Measurements from ENCODE around the gene SARS1.

The SARS1 gene

DNA sequence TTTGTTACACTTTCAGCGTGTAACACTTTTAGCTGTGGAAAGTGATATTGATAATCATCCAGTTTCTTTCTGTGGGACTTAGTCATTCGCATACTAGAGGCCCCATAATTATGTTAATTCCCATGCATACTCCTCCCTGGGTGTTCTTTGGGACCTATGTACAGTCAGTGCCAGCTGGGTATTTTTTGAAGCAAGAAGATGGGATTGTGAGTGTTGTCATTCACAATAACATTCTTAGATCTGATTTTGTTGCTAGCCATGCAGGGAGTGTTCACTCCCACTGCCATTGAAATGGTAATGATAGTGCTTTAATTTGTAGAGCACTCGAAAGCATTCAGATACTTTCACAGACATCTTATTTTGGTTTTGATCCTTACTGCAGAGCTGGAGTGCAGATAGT lies 11.6 kb downstream of the SARS1 start:
- H3K4me3 Mint-ChIP-seq = no peak overlapping the region
- ATAC-seq (replicated peaks) (no peak), DNase-seq (no peak)
- H3K36me3 Mint-ChIP-seq (ENCODE audit: insufficient read depth) = peaks cover 37% of the 10 kb centered on the region
- H3K9me3 Mint-ChIP-seq = no peaks in the 10 kb centered on the region
- H3K4me1 Mint-ChIP-seq (ENCODE audit: low read depth in 2 of 2) = peaks cover 14 to 31% of the 10 kb centered on the region in 2 donors
- H3K27ac Mint-ChIP-seq = peak overlapping the region; percentile 32 to 65
- no peaks in the 10 kb centered on the region for H3K27me3 Mint-ChIP-seq

DNA sequence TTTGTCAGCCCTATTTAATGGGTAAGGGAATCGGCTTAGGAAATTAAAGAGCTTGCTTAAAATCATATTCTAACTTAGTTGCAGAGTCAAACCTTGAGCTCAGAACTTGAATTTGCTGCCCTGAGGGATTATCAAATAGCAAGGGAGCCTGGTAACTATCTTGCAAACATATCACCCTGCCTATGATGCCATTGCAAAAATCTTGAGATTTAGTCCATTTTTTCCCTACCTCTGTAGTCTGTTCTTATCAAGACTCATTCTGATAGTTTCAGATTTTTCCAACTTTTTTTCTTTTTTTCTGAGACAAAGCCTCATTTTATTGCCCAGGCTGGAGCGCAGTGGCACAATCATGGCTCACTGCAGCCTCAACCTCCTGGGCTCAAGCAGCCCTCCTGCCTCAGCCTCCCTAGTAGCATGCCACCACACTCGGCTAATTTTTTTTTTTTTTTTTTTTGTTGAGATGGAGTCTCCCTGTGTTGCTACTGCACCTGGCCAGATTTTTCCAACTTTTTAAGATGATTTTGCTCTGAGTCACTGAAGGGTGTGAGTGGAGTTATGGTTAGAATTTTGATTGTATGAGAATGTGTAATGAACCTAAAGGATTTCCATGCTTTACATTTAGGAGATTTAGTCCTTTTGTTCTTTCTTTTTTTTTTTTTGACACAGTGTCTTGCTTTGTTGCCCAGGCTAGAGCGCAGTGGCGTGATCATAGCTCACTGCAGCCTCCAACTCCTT lies 12.2 kb downstream of the SARS1 start:
- Mint-ChIP-seq H3K4me1 (ENCODE audit: low read depth in 2 of 2) (peaks cover 14 to 28% of the 10 kb centered on the region in 2 donors), H3K9me3 (no peaks in the 10 kb centered on the region), H3K4me3 (no peak overlapping the region), H3K27ac (peak overlapping the region; percentile 32 to 65), H3K36me3 (ENCODE audit: insufficient read depth) (peaks cover 41% of the 10 kb centered on the region), H3K27me3 (no peaks in the 10 kb centered on the region)
- no peak for DNase-seq
- ATAC-seq (replicated peaks) = no peak

DNA sequence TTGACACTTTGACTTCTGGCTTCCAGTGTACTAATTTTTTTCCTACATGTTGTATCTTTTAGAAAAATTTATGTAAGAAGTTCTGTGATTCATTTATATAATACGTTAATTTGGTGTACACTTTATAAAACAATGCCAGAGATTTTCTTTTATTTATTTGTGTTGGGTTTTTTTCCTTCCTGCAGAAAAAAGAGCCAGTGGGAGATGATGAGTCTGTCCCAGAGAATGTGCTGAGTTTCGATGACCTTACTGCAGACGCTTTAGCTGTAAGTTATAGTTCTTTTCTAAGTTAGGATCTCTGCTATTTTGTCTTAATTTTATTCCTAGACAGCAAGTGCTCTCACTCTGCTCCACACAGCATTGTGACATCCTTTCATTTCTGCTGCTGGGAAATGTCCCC lies 14.4 kb downstream of the SARS1 start:
- Mint-ChIP-seq H3K4me3 (no peak overlapping the region), H3K27ac (peak overlapping the region in 1 of 2 donors; percentile 17), H3K9me3 (no peaks in the 10 kb centered on the region), H3K36me3 (ENCODE audit: insufficient read depth) (peaks cover 52% of the 10 kb centered on the region), H3K4me1 (ENCODE audit: low read depth in 2 of 2) (peaks cover 11 to 14% of the 10 kb centered on the region in 2 donors), H3K27me3 (no peaks in the 10 kb centered on the region)
- DNase-seq (no peak), ATAC-seq (replicated peaks) (no peak)

DNA sequence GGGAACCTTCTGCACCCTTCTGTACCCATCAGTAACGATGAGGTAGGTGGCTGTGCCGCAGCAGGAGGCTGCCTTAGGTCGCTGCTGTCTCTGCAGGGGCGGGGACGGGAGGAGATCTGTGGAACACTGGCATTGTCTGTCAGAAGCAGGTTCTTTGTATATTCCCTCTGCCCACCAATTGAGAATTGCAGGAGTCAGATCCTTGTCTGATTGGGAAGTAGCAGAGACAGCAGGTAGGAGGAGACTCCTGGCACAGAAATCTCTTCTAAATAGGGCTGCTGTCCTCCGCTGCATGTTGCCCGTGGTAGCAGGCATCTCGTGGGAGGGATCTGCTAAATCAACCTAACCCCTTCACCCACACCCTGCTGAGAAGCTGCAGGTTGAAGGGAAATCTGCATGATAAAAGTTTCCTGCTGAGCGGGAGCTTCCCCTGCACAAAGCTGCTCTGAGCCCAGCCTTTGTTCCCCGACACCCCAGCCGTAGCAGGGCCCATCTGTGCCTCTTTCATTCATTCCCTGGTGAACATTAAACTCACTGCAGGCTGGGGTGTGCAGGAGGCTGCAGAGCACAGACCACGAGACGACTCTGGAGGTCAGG lies 15.9 kb downstream of the SARS1 start:
- no peaks in the 10 kb centered on the region for H3K9me3 Mint-ChIP-seq
- DNase-seq (no peak), ATAC-seq (replicated peaks) (no peak)
- peaks cover 67% of the 10 kb centered on the region for H3K36me3 Mint-ChIP-seq (ENCODE audit: insufficient read depth)
- H3K4me3 Mint-ChIP-seq = no peak overlapping the region
- H3K27me3 Mint-ChIP-seq = no peaks in the 10 kb centered on the region
- no peak overlapping the region for H3K27ac Mint-ChIP-seq
- H3K4me1 Mint-ChIP-seq (ENCODE audit: low read depth in 2 of 2) = peaks cover 6 to 8% of the 10 kb centered on the region in 2 donors

DNA sequence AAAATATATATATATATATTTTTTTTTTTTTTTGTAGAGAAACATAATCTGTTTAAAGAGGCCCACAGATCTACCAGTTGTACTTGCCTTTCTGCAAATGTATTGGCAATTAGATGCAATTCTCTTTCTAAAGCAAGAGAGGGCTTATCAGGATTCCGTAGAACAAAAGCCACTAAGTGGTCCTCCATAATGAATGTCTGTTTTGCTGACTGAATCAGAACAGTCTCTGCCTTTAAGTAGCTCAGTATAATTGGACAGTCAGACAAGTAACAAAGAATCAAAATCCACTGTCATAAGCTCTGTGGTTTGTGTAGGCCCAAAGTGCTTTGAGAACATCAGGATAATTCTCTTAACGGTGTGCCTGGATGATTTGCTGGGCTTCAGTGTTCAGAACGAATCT lies 17.3 kb downstream of the SARS1 start:
- Mint-ChIP-seq H3K4me3 (no peak overlapping the region), H3K9me3 (no peaks in the 10 kb centered on the region), H3K27ac (peak overlapping the region in 1 of 2 donors; percentile 3), H3K36me3 (ENCODE audit: insufficient read depth) (peaks cover 73% of the 10 kb centered on the region), H3K27me3 (no peaks in the 10 kb centered on the region), H3K4me1 (ENCODE audit: low read depth in 2 of 2) (no peaks in the 10 kb centered on the region)
- ATAC-seq (replicated peaks) = no peak
- DNase-seq = no peak

DNA sequence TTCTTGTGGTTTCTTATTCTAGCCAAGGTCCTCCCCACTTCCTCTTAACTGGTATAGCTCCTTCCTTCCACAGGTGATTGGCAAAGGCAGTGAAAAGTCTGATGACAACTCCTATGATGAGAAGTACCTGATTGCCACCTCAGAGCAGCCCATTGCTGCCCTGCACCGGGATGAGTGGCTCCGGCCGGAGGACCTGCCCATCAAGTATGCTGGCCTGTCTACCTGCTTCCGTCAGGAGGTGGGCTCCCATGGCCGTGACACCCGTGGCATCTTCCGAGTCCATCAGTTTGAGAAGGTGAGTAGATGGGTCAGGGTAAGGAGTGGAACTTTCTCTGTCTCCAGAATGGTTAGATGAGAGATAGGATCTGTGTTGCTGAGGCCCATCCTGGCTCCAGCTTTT lies 21.4 kb downstream of the SARS1 start:
- H3K4me3 Mint-ChIP-seq = no peak overlapping the region
- no peaks in the 10 kb centered on the region for H3K9me3 Mint-ChIP-seq
- ATAC-seq (replicated peaks) (no peak), DNase-seq (no peak)
- H3K27me3 Mint-ChIP-seq = no peaks in the 10 kb centered on the region
- H3K36me3 Mint-ChIP-seq (ENCODE audit: insufficient read depth) = peaks cover 74% of the 10 kb centered on the region
- peak overlapping the region; percentile 16 to 60 for H3K27ac Mint-ChIP-seq
- no peaks in the 10 kb centered on the region for H3K4me1 Mint-ChIP-seq (ENCODE audit: low read depth in 2 of 2)

DNA sequence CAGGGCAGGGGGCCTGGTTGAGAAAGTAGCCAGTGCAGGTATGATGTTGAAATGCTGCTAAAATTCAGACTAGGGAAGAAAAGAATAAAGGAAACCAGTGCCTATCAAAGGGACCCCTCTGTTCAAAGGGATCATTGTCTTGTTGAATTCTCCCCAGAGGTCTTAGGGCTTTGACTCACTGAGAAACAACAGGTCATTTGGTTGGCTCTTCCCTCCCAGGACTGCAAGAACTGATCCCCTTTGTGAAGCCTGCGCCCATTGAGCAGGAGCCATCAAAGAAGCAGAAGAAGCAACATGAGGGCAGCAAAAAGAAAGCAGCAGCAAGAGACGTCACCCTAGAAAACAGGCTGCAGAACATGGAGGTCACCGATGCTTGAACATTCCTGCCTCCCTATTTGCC lies 23.8 kb downstream of the SARS1 start:
- Mint-ChIP-seq H3K9me3 (no peaks in the 10 kb centered on the region), H3K4me1 (ENCODE audit: low read depth in 2 of 2) (peaks cover 13 to 16% of the 10 kb centered on the region in 2 donors), H3K4me3 (no peak overlapping the region), H3K27ac (peak overlapping the region in 1 of 2 donors; percentile 38), H3K36me3 (ENCODE audit: insufficient read depth) (peaks cover 54% of the 10 kb centered on the region), H3K27me3 (peaks cover 0 to 5% of the 10 kb centered on the region in 2 donors)
- DNase-seq (no peak), ATAC-seq (replicated peaks) (no peak)

DNA sequence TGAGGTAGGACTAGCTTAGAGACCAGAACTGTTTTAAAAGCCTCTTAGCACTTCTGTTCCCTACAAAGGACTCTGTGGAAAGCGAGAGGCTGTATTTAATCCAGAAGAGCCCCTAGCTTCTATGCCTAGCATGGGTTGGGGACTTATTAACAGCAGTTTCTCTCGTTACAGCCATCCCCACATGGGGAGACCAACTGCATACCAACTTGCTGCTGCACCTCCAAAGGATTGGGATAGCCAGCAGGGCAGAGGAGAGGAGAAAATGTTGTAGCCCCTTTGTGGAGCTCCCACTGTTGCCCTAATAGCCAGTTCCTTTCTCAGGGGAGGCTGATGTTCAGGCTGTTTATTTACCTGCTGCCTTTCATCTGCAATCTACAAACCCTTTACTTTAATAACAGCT lies 24.7 kb downstream of the SARS1 start:
- H3K4me1 Mint-ChIP-seq (ENCODE audit: low read depth in 2 of 2) = peaks cover 16 to 21% of the 10 kb centered on the region in 2 donors
- no peak overlapping the region for H3K4me3 Mint-ChIP-seq
- H3K27ac Mint-ChIP-seq = peak overlapping the region; percentile 22 to 39
- no peaks in the 10 kb centered on the region for H3K9me3 Mint-ChIP-seq
- H3K36me3 Mint-ChIP-seq (ENCODE audit: insufficient read depth) = peaks cover 50% of the 10 kb centered on the region
- peaks cover 0 to 8% of the 10 kb centered on the region in 2 donors for H3K27me3 Mint-ChIP-seq
- DNase-seq (no peak), ATAC-seq (replicated peaks) (no peak)

DNA sequence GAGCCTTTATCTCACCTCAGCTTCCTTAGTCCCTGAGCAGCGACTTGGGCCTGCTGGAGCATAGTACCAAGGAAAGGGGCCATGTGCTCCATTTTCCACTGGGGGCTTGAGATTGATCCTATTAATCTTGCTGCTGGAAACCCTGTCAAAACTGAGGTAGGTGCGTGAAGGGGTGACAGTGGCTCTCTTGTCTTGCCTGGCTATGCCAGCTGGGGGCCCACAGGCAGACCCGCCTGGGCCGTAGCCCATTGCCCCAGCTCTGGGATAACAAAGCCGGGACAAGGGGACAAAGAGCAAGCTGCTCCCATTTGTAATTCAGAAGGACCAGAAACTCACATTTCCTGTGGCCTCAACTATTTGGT lies 25.3 kb downstream of the SARS1 start:
- no peak for ATAC-seq (replicated peaks)
- Mint-ChIP-seq H3K27ac (no peak overlapping the region), H3K4me3 (no peak overlapping the region), H3K36me3 (ENCODE audit: insufficient read depth) (peaks cover 44% of the 10 kb centered on the region), H3K4me1 (ENCODE audit: low read depth in 2 of 2) (peaks cover 16 to 21% of the 10 kb centered on the region in 2 donors), H3K27me3 (peaks cover under 1 to 11% of the 10 kb centered on the region in 2 donors), H3K9me3 (no peaks in the 10 kb centered on the region)
- no peak for DNase-seq

DNA sequence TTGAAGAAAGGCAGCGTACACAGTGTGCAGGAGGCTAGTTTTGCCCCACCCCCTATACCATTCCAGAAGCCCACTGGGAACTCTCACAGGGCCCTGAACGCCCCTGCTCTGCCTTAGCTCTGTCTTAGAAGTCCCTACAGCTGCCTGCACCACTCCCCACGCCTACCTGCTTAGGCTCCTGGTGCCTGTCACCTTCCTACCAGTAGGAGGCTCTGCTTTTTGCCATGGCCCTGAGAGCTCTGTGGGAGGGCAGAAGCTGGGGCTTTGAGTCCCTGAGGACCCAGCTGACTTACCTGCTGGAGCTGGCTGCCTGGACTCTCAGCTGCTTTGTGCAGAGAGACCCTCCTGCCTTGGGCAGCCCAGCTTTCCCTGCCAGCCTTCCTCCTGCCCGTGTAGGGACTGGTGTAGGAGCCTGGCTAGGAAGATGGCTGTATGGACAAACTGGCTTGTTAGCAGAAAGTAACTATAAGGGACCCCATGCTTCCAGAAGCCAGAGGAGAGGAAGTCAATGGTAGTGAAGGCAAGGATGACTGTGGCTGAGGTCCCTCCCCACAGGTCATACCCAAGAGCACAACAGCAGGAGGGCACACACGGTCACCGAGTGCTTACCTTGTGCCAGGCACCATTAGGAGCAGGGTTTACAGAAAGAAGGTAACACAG lies 25.8 kb downstream of the SARS1 start:
- ATAC-seq (replicated peaks) (peak; percentile 72), DNase-seq (no peak)
- Mint-ChIP-seq H3K4me1 (ENCODE audit: low read depth in 2 of 2) (peaks cover 16 to 21% of the 10 kb centered on the region in 2 donors), H3K27ac (peak overlapping the region in 1 of 2 donors; percentile 76), H3K36me3 (ENCODE audit: insufficient read depth) (peaks cover 39% of the 10 kb centered on the region), H3K9me3 (no peaks in the 10 kb centered on the region), H3K4me3 (no peak overlapping the region), H3K27me3 (peaks cover 6 to 16% of the 10 kb centered on the region in 2 donors)

DNA sequence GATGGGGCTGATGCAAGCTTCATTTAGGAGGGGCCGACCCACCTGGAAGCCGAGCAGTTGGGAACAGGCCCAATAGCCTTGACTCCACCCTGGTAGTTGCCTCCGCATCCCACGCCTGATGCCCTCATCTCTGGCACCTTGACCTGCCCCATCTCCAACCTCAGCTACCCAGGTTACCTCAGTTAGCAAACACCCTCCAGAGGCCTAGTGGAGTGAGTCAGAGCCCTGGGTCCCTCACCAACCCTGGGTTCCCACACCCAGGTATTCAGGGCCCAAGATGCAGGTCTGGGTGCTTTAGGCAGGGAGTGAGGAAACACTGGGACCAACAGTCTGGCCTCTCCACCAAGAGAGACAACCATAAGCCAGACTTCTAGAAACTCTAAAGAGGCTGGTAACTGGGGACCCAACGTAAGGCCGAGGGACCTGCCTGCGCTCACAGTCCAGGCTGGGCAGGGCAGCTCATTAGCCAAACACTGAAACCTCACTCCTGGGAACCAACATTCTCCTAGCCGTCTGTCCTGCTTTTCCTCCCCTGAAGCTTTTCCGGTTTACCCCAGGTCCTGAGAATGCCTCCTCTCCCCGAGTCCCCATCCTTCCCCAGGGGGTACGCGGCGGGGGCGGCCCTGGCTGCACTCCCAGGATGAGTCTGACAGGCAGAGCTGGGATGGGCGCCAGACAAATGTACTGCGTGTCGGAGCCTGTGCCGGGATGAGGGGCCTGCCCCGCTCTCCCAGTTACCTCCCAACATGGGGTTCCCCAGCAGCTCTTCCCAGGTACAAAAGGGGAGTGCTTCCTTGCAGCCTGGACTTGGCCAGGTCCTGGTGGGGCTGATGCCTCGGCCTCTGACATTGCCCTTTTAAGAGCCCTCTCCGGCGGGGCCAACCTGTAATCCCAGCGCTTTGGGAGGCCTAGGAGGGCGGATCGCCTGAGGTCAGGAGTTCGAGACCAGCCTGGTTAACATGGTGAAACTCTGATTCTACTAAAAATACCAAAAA lies 26.7 kb downstream of the SARS1 start:
- H3K27me3 Mint-ChIP-seq = peaks cover 9 to 20% of the 10 kb centered on the region in 2 donors
- H3K4me3 Mint-ChIP-seq = peak overlapping the region in 1 of 2 donors; percentile 18
- H3K9me3 Mint-ChIP-seq = no peaks in the 10 kb centered on the region
- DNase-seq (no peak), ATAC-seq (replicated peaks) (peak; percentile 32)
- H3K27ac Mint-ChIP-seq = peak overlapping the region in 1 of 2 donors; percentile 76
- peaks cover 16 to 21% of the 10 kb centered on the region in 2 donors for H3K4me1 Mint-ChIP-seq (ENCODE audit: low read depth in 2 of 2)
- H3K36me3 Mint-ChIP-seq (ENCODE audit: insufficient read depth) = peaks cover 32% of the 10 kb centered on the region

DNA sequence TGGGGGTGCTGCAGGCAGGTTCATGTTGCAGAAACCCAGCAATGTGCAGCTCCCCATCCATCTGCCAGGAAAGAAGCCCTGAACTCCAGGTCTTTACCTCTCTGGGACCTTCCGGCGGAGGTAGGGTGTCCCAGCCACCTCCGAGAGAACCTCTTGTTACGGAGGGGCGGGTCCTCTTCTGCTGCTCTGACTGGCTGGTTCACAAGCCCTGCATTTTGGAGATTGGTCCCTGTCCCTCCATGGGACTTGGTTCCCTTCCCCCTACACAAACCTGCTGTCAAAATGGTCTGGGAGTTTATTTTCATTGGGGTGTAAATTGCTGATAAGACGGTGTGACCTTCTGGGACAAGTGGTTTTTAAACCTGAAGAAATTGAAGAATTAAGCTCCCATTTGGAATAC lies 27.6 kb downstream of the SARS1 start:
- Mint-ChIP-seq H3K36me3 (ENCODE audit: insufficient read depth) (peaks cover 23% of the 10 kb centered on the region), H3K27ac (peak overlapping the region in 1 of 2 donors; percentile 68), H3K9me3 (no peaks in the 10 kb centered on the region), H3K4me1 (ENCODE audit: low read depth in 2 of 2) (peaks cover 16 to 21% of the 10 kb centered on the region in 2 donors), H3K27me3 (peaks cover 9 to 23% of the 10 kb centered on the region in 2 donors), H3K4me3 (peak overlapping the region in 1 of 2 donors; percentile 48)
- ATAC-seq (replicated peaks) (no peak), DNase-seq (no peak)

DNA sequence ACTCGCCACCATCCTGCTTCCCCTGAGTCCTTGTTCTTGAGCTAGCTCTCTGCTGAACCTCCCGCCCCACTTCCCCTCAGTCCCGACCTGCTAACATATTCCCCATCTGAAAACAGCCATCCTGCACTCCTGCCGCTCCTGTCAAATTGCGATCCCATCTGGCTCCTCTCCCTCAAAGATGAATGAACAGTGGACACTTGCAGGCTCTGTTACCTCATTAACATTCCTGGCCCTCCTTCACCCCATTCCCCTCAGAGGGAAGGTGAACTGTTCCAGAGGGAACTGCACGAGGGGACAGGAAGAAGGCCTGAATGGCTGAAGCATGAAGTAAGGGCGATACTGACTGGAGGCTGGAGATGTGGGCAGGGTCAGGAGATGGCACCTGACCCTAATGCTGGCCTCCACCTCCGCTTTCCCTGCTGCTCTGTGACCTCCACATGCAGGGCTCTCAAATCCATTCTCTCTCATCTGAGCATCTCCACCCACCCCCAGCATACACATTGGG lies 28.2 kb downstream of the SARS1 start:
- Mint-ChIP-seq H3K4me1 (ENCODE audit: low read depth in 2 of 2) (peaks cover 16 to 21% of the 10 kb centered on the region in 2 donors), H3K9me3 (no peaks in the 10 kb centered on the region), H3K36me3 (ENCODE audit: insufficient read depth) (peaks cover 18% of the 10 kb centered on the region), H3K27ac (peak overlapping the region; percentile 36 to 68), H3K4me3 (peak overlapping the region in 1 of 2 donors; percentile 48), H3K27me3 (peaks cover 9 to 28% of the 10 kb centered on the region in 2 donors)
- ATAC-seq (replicated peaks) = no peak
- no peak for DNase-seq
